Head of caudate nucleus (tissue), 42 donors: ENCODE results near the gene KIAA0930.
"Not testable (repeated sequence)": the region's sequence is repeated elsewhere in the genome, so short reads cannot be mapped to it uniquely, and the experiment has no call there.

Experiments used
- DNase-seq, 42 donors: peaks; one replicate each; pipeline versions ENCODE4 v3.0.0 to v3.0.0-alpha.2; 2020 to 2021; ENCODE audit warnings: mixed read lengths in 7 of 42
- intact Hi-C: fragments of 100-400 bp; cut with DNase I; formaldehyde crosslinking; loops from one replicate; pipeline ENCODE4 v1.15.0; 2022

The KIAA0930 gene

DNA sequence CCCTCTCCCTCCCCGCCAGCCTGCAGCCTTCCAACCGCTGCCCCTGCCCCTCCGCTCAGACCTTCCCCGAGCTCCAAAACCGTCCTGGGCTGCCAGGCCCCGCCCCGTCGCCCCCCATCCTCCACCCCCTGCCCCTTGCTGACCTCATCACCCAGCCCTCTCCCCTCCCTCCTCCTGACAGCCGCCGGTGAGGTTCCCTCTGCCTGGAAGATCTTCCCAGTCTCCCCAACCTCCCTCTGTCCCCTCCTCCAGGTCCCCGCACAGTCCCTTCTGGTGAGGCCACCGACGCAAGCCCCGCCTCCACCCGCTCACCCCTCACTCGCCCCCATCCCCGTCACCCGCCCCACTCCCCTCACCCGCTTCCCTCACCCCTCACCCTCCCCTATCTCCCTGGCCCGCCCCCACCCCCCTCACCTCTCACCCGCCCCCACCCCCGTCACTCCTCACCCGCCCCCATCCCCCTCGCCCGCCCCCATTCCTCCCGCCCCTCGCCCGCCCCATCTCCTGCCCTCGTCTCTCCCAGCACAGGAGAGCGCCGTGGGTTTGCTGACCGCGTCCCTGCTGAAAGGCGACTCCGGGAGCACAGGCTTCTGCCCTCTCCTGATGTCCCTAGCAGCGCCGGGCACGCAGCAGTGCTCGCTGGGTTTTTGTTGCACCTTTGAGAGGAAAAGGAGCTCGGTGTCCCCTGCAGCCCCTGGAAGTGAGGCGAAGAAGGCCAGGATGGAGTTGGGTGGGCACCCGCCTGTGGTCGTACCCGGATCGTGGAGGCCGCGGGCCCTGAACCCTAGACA is 27.7 kb upstream of the KIAA0930 start:
- peak in 13 of 42 donors; percentile 14 to 55 (median 33) for DNase-seq
- intact Hi-C loops = no loop called here

DNA sequence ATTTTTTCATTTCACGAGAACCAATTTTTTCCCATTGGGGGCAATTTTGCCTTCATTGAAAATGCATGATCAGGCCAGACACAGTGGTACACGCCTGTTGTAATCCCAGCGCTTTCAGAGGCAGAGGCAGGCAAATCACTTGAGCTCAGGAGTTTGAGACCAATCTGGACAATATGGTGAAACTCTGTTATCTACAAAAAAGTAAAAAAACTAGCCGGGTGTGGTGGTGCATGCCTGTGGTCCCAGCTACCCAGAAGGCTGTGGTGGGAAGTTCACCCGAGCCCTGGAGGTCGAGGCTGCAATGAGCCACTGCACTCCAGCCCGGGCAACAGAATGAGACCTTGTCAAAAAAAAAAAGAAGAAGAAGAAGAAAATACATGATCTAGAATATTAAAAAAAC is 24.8 kb upstream of the KIAA0930 start:
- intact Hi-C loops = no loop called here
- DNase-seq = no peak

GRCh38 chr22:45263463-45264269 is 23.0 kb upstream of the KIAA0930 start:
- intact Hi-C loops = no loop called here
- peak; percentile 45 to 90 (median 74) for DNase-seq

GRCh38 chr22:45262931-45263462 is 22.3 kb upstream of the KIAA0930 start:
- intact Hi-C loops = no loop called here
- no peak for DNase-seq

- DNase-seq = peak in 2 of 42 donors; percentile 38 to 49
- intact Hi-C loops = no loop called here
These were observed 21.7 kb upstream of the KIAA0930 start for GRCh38 chr22:45262195-45262930.

DNA sequence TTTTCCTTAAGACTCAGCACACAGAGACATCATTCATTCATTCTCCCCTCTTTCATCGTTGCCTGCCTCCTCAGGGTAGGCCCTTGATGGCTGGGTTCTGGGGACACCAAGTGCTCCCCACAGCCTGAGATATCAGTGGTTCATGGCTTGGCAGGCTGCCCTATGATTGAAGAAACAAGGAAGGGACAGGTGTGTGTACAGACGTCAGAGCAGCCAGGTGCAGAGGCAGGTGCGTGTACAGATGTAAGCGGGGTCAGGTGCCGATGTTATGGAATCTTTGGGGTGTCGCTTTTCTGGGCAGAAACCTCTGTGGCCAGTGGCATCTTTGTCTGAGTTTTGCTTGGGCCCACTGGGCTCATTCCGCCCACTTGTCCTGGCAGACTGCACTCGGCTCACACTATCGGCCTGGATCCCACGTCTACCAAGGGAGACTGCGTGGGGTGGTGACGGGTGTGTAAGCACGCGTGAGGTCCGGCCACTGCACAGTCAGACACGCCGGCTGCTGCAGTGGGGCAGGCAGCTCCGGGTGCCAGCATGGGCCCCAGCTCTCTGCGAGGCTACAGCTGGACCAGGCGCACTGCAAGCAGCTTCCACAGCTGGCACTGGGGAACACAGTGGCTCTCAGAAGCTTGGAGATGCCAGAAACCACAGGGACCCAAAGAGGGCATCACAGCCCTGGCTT is 20.9 kb upstream of the KIAA0930 start:
- DNase-seq = no peak
- intact Hi-C loops = no loop called here

DNA sequence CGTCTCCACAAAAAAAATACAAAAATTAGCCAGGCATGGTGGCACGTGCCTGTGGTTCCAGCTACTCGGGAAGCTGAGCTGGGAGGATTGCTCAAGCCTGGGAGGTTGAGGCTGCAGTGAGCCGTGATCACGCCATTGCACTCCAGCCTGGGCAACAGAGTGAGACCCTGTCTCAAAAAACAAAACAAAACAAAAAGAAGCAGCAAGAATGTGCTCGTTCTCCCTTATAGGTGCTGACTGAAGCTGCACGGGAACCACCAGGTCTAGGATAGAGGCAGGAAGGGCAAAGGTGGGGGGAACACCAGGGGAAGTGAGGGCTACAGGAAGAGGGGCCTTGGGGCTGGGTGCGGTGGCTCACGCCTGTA is 19.7 kb upstream of the KIAA0930 start:
- intact Hi-C loops, DNase-seq: not testable (repeated sequence)

- intact Hi-C loops = no loop called here
- no peak for DNase-seq
These were observed 19.2 kb upstream of the KIAA0930 start for GRCh38 chr22:45259754-45260394.

GRCh38 chr22:45257941-45258340 is 17.2 kb upstream of the KIAA0930 start:
- intact Hi-C loops, DNase-seq: not testable (repeated sequence)

DNA sequence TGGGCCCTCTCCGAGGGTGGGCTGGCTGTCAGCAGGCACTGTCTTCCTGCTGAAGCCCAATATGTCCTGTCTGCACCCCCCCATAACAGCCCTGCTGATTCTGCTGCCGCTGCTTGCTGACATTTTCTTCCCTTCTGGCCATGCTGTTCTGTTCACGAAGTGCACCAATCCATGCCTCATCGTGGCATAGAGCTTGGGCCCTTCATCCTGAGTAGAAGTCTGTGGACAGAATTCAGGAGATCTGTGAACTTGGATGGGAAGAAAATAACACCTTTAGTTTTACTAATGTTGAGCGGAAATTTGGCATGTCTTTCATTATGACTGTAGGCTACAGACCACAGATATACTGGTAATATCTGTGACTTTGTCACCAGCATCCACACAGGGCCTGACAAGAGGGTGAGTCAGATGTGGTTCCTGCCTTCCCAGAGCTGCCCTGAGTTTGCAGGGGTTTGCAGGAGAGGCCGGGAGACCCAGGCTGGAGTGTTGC is 14.1 kb upstream of the KIAA0930 start:
- intact Hi-C loops = no loop called here
- no peak for DNase-seq

GRCh38 chr22:45254388-45254787 is 13.7 kb upstream of the KIAA0930 start:
- intact Hi-C loops = no loop called here
- no peak for DNase-seq

GRCh38 chr22:45253039-45253641 is 12.4 kb upstream of the KIAA0930 start:
- DNase-seq = no peak
- intact Hi-C loops = no loop called here

GRCh38 chr22:45251825-45252224 is 11.1 kb upstream of the KIAA0930 start:
- intact Hi-C loops = no loop called here
- no peak for DNase-seq

- no peak for DNase-seq
- intact Hi-C loops = loop anchor here (10.0 kb wide), 1 partner anchor 144 kb away; no protein-coding TSS in a partner anchor
These were observed 8.3 kb upstream of the KIAA0930 start for GRCh38 chr22:45248832-45249561.

DNA sequence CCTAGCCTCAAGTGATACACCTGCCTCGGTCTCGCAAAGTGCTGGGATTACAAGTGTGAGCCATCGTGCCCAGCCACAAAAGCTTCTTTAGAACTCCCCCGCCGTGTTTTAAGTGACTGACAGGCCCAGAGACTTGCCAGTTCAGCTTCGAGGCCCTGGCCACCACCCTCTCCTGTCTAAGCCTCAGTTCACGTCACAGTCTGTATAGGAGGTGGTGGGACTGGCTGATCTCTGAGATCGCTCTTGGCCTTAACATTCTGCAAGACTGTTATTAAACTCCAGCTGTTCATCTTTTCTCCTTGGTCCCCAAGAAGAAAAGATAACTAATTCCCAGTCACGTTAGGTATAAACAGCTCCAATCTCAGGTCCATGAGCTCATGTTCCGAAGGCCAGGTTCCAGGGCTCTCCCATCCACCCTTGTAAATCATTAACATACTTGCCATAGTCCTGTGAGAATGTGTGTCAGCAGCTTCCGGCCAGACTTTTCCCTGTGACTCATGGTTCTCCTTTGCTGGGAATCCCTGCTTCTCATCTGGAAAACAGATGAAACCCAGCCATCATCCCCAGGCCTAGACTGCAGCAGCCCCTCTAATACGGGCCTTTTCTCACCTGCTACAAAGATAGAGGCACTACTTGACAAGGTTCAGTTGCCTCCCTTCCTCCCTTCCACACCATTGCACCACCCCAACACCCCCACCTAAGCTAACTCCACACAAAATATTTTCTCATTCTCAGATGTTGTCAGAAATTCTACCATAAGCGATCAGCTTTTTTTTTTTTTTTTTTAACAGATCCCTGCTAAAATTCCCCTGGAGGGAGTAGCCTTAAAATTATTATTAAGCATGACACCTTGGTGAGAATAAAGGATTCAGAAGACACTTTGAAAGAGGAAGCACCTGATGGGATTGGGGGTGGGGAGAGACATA is 5.6 kb upstream of the KIAA0930 start:
- intact Hi-C loops = loop anchor here (10.0 kb wide), 1 partner anchor 142 kb away; no protein-coding TSS in a partner anchor
- no peak for DNase-seq

DNA sequence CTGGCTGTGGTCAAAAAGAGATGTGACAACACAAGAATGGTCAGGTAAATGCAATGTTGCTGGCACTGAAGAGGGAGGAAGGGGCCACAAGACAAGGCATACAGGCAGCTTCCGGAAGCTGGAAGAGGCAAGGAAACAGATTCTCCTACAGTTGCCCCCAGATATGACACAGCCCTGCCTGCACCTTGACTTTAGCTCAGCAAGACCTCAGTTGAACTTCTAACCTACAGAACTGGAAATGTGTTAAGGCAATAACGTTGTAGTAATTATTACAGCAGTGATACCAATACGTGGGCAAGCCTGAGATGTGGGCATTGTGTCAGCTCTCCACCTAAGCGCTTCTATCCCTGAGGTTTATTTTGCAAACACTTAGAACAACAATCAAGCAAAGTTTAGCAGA is 4.2 kb upstream of the KIAA0930 start:
- intact Hi-C loops = loop anchor here (10.0 kb wide), 1 partner anchor 140 kb away; no protein-coding TSS in a partner anchor
- DNase-seq = no peak
